ENCODE measurements around the gene SERP2. TPM values are rescaled to one million over a fixed set of nuclear protein-coding genes. Genes with fewer than 3 reads are reported as not detected.

SERP2 gene
- total RNA-seq, 1 experiment from 2014 or later, result not detected

- no peak for ATAC-seq
- intact Hi-C loops (cut with micrococcal nuclease), result no loop called here
Observed at GRCh38 chr13:44403461-44404056, 29.9 kb downstream of the SERP2 start.

More at GRCh38 chr13:44403461-44404056, 29.9 kb downstream of the SERP2 start:
- Histone ChIP-seq H3K79me2 (ENCODE audit: insufficient read depth, low read length) (no peaks in the 10 kb centered on the region), H3K27ac (ENCODE audit: low read depth, low read length) (no peak overlapping the region), H3K4me3 (replicated peaks in 1 of 2; ENCODE audit: low read depth in 1 of 2, low read length in 2 of 2) (no peak overlapping the region), H3K36me3 (ENCODE audit: control insufficient read depth in 1 of 2, insufficient read depth in 2 of 2, low read length in 2 of 2) (no peaks in the 10 kb centered on the region), H3K9me2 (ENCODE audit: insufficient read depth) (no peaks in the 10 kb centered on the region), H3K4me1 (ENCODE audit: control insufficient read depth in 1 of 2, insufficient read depth in 2 of 2, low read length in 2 of 2) (peaks cover 14 to 27% of the 10 kb centered on the region in 2 experiments), H3K9ac (ENCODE audit: low read length) (no peak overlapping the region), H2AFZ (ENCODE audit: low read depth, low read length, poor library complexity, severe bottlenecking) (no peak overlapping the region), H3K4me2 (ENCODE audit: low read length) (no peak overlapping the region), H4K20me1 (ENCODE audit: insufficient read depth) (no peaks in the 10 kb centered on the region), H3K27me3 (ENCODE audit: insufficient read depth, low read length) (no peaks in the 10 kb centered on the region), H3K9me3 (ENCODE audit: control insufficient read depth in 1 of 2, insufficient read depth in 1 of 2, low read depth in 1 of 2, low read length in 2 of 2) (no peaks in the 10 kb centered on the region)
- ChIA-PET POLR2A (interaction anchor here (1.3 kb wide), 1 partner anchor 33 kb away, joined by 4 read pairs; no protein-coding TSS in a partner anchor), RAD21 (ENCODE audit: low non-redundant PET in 1 of 2, low total read pairs in 2 of 2, uncharacterized antibody in 2 of 2, unreplicated experiment in 2 of 2) (no interaction called here), CTCF (no interaction called here)
- no peak for DNase-seq (ENCODE audit: low read depth, low spot score)
- TF ChIP-seq JUND (IDR thresholded peaks at IDR 0.05), result no peak
- no peak for TF ChIP-seq ZBTB33 (IDR thresholded peaks at IDR 0.05; ENCODE audit: extremely low read depth, insufficient replicate concordance, low read length)
- TF ChIP-seq POLR2A (IDR thresholded peaks at IDR 0.05; ENCODE audit: borderline replicate concordance, extremely low read depth, insufficient read depth, insufficient read length), result no peak
- no peak for TF ChIP-seq ZNF274 (IDR thresholded peaks at IDR 0.05; ENCODE audit: low read depth, low read length)
- TF ChIP-seq EZH2 (IDR thresholded peaks at IDR 0.05), result no peak
- no peak for TF ChIP-seq CEBPB (IDR thresholded peaks at IDR 0.05; ENCODE audit: low read depth)
- no peak for TF ChIP-seq EGR1 (IDR thresholded peaks at IDR 0.05; ENCODE audit: low read depth)
- TF ChIP-seq POLR2AphosphoS5 (IDR thresholded peaks at IDR 0.05; ENCODE audit: low read depth, low read length), result no peak
- no peak for TF ChIP-seq RAD21 (IDR thresholded peaks at IDR 0.05; ENCODE audit: low read depth)
- no TSS peak for BruUV-seq (replicated peaks)

Measured in HCT116 (cell line).